HepG2 (cell line): ENCODE results near the gene NAT9. TPM values are rescaled to one million over a fixed set of nuclear protein-coding genes. Genes with fewer than 3 reads are reported as not detected.
A peak's percentile ranks its signal among the peaks of the same experiment; 100 is the strongest.

Experiments
- ATAC-seq: fragments of 200-7000 bp; cut with Tn5 transposase; 3 replicates; pipeline ENCODE4 v1.9.1; 2020; ENCODE audit warnings: mild to moderate bottlenecking, moderate library complexity
- BruUV-seq: library from RNA; stranded (reverse); fragments of 400-500 nt; replicated peaks from 2 replicates; lab custom pipeline; 2021; lab: Mats Ljungman, UMichigan
- CTCF ChIA-PET: fragments of 300-600 bp; formaldehyde crosslinking; extraction: SDS; loops from one replicate; lab custom pipeline; 2021; ENCODE audit warnings: low total read pairs, inconsistent platforms, low intra/inter-chr PET ratio; lab: Yijun Ruan, JAX
- POLR2A ChIA-PET: fragments of 350-600 bp; sonication (Branson Sonifier 250); formaldehyde crosslinking; loops from one replicate; lab custom pipeline; 2020; ENCODE audit warnings: antibody characterized with exemption, inconsistent platforms; lab: Yijun Ruan, JAX
- DNase-seq: peaks from one replicate; pipeline ENCODE4 v3.0.0-alpha.2; 2015; ENCODE audit warnings: low spot score
- FAIRE-seq: peaks from 3 replicates; lab custom pipeline; 2011; peaks lifted over from hg19 to GRCh38; lab: Jason Lieb, UNC
- H2AFZ ChIP-seq: one replicate; pipeline ENCODE4 v1.6.1; 2011; ENCODE audit warnings: low read length, inconsistent platforms
- H3K27ac ChIP-seq: fragments of 300-600 bp; 3 replicates; pipeline ENCODE4 v1.8.0; 2011; ENCODE audit warnings: mixed run types, mild to moderate bottlenecking, mixed read lengths, low read length, inconsistent platforms; ENCODE audit not compliant: insufficient read depth; ENCODE audit errors: extremely low read length
- H3K27me3 ChIP-seq, 2 experiments: fragments of 200-600 bp in 1 of 2; 2 replicates in 1 of 2; 3 replicates in 1 of 2; pipeline versions ENCODE4 v1.6.0 to v1.8.0; 2011; ENCODE audit warnings: low read length in 2 of 2, mild to moderate bottlenecking in 2 of 2, moderate library complexity in 2 of 2, inconsistent platforms in 1 of 2; ENCODE audit not compliant: insufficient read depth in 2 of 2, control insufficient read depth in 1 of 2
- H3K36me3 ChIP-seq, 2 experiments: fragments of 200-600 bp in 1 of 2; replicated peaks in 1 of 2; 2 replicates in 1 of 2; 3 replicates in 1 of 2; pipeline versions ENCODE4 v1.5.1 to v1.8.0; 2011; ENCODE audit warnings: low read length in 2 of 2, inconsistent platforms in 1 of 2; ENCODE audit not compliant: insufficient read depth in 2 of 2, control insufficient read depth in 1 of 2
- H3K4me1 ChIP-seq: 2 replicates; pipeline ENCODE4 v1.5.1; 2012; ENCODE audit warnings: low read length, inconsistent platforms; ENCODE audit not compliant: insufficient read depth
- H3K4me2 ChIP-seq: 2 replicates; pipeline ENCODE4 v1.6.0; 2011; ENCODE audit warnings: low read depth, low read length, inconsistent platforms
- H3K4me3 ChIP-seq, 3 experiments: fragments of 200-600 bp in 1 of 3; sonication (generic), shearing (Covaris generic) in 1 of 3; replicated peaks in 1 of 3; 2 replicates each; pipeline ENCODE4 v1.5.1; 2011 to 2016; ENCODE audit warnings: low read length in 3 of 3, inconsistent platforms in 2 of 3, low read depth in 2 of 3, mild to moderate bottlenecking in 2 of 3, control low read depth in 1 of 3, mixed read lengths in 1 of 3; ENCODE audit not compliant: insufficient read depth in 1 of 3
- H3K79me2 ChIP-seq: one replicate; pipeline ENCODE4 v1.6.1; 2011; ENCODE audit warnings: low read length, inconsistent platforms; ENCODE audit not compliant: insufficient read depth
- H3K9ac ChIP-seq: 2 replicates; pipeline ENCODE4 v1.6.0; 2011; ENCODE audit warnings: mild to moderate bottlenecking, low read depth, low read length, inconsistent platforms; ENCODE audit not compliant: insufficient read depth
- H3K9me3 ChIP-seq: 2 replicates; pipeline ENCODE4 v1.5.1; 2012; ENCODE audit warnings: mild to moderate bottlenecking, low read length
- H4K20me1 ChIP-seq: 2 replicates; pipeline ENCODE4 v1.6.0; 2011; ENCODE audit warnings: inconsistent platforms, mild to moderate bottlenecking, low read length, moderate library complexity; ENCODE audit not compliant: insufficient read depth
- TAF15 ChIP-seq: fragments of 200-400 bp; formaldehyde crosslinking; IDR thresholded peaks from one replicate; pipeline ENCODE4 v1.6.1; 2018; ENCODE audit warnings: mild to moderate bottlenecking, low read depth, low read length; ENCODE audit not compliant: poor library complexity, severe bottlenecking
- ZNF138 ChIP-seq: sonication (generic); formaldehyde crosslinking; IDR thresholded peaks from 2 replicates; pipeline ENCODE4 v1.5.0; 2020; ENCODE audit warnings: mild to moderate bottlenecking, low read depth, missing genetic modification reagents
- ZNF501 ChIP-seq: sonication (generic); formaldehyde crosslinking; IDR thresholded peaks from 2 replicates; pipeline ENCODE4 v1.5.1; 2020; ENCODE audit warnings: mild to moderate bottlenecking, moderate library complexity, missing genetic modification reagents
- ZNF629 ChIP-seq: sonication (generic); formaldehyde crosslinking; conservative IDR thresholded peaks from 2 replicates; pipeline ENCODE4 v1.5.0; 2020; ENCODE audit warnings: missing genetic modification reagents
- ZNF646 ChIP-seq: sonication (generic); formaldehyde crosslinking; IDR thresholded peaks from 2 replicates; pipeline ENCODE4 v1.9.0; 2021; ENCODE audit warnings: mild to moderate bottlenecking, missing genetic modification reagents
- ZNF781 ChIP-seq: sonication (generic); formaldehyde crosslinking; IDR thresholded peaks from 2 replicates; pipeline ENCODE4 v1.5.1; 2020; ENCODE audit warnings: borderline replicate concordance, mild to moderate bottlenecking, missing genetic modification reagents; ENCODE audit errors: not compliant biosample characterization
- WGBS: methylation state at CpG from one replicate; pipeline ENCODE4 v1.1.6; 2017; ENCODE audit warnings: low lambda C conversion rate; 5-methylcytosine and 5-hydroxymethylcytosine counted together
- in situ Hi-C: cut with HindIII; loops from 2 replicates; pipeline ENCODE4 v1.10.0; 2017; ENCODE audit warnings: low pct_unique_long_range_greater_than_20kb; ENCODE audit not compliant: extremely low pct_ligation_motif_present
- intact Hi-C: fragments of 100-400 bp; cut with micrococcal nuclease; formaldehyde crosslinking; loops from one replicate; pipeline ENCODE4 v1.10.0; 2022; ENCODE audit not compliant: unreplicated experiment
- polyA plus RNA-seq, 8 experiments: library from polyadenylated mRNA; depleted of rRNA in 3 of 8; stranded (reverse) in 7 of 8; unstranded in 1 of 8; fragments of >200 nt; fragmentation: Illumina TruSeq in 4 of 8; extraction: Trizol in 4 of 8; gene quantifications; 2 replicates each; pipeline versions ENCODE4 v1.2.1 to v1.2.3, GENCODE V29; 2011 to 2016; ENCODE audit warnings: low read depth in 4 of 8, missing spikeins in 1 of 8, mixed read lengths in 1 of 8; ENCODE audit not compliant: insufficient read depth in 1 of 8
- total RNA-seq, 5 experiments: library from RNA; depleted of rRNA; stranded (reverse); fragments of >200 nt; fragmentation: Illumina TruSeq; extraction: Trizol; gene quantifications; 2 replicates each; pipeline ENCODE4 v1.2.3, GENCODE V29; 2016; ENCODE audit warnings: low read depth in 1 of 5
- TF ChIP-seq, protein P1 (sequence below): sonication (generic); formaldehyde crosslinking; IDR thresholded peaks from 2 replicates; pipeline ENCODE4 v1.4.0; 2020; ENCODE audit warnings: missing genetic modification reagents
- TF ChIP-seq, protein P2 (sequence below): sonication (generic); formaldehyde crosslinking; IDR thresholded peaks from 2 replicates; pipeline ENCODE4 v1.8.0; 2022; ENCODE audit warnings: mild to moderate bottlenecking, missing genetic modification reagents, moderate library complexity
- TF ChIP-seq, protein P3 (sequence below): sonication (generic); formaldehyde crosslinking; IDR thresholded peaks from 2 replicates; pipeline ENCODE4 v1.5.1; 2020; ENCODE audit warnings: mild to moderate bottlenecking, missing genetic modification reagents, moderate library complexity

Gene NAT9
- total and polyA plus RNA-seq, 2 of the 13 experiments (the other 11 are each of a cell fraction or from before 2014, with no cell fraction given), result 39.7 to 44.2 TPM

GRCh38 chr17:74754832-74755231 lies 21.3 kb downstream of the NAT9 start:
- Histone ChIP-seq H3K4me2 (no peak overlapping the region; the same call in 1 of the 2 replicates), H3K4me3 (no peak overlapping the region), H3K9ac (no peak overlapping the region)
- no peak for ATAC-seq
- in situ Hi-C loops, result loop anchor here (10.0 kb wide), 1 partner anchor 320 kb away; the partner anchor contains the start of gene GPRC5C
- TF ChIP-seq ZNF646 (no peak), ZNF138 (CRISPR knock-in tag) (no peak), ZNF501 (no peak), TAF15 (no peak), ZNF629 (CRISPR knock-in tag) (peak; percentile 53; the same call in 1 of the 2 replicates), ZNF781 (CRISPR knock-in tag) (no peak)
- TF ChIP-seq, protein P1, sequence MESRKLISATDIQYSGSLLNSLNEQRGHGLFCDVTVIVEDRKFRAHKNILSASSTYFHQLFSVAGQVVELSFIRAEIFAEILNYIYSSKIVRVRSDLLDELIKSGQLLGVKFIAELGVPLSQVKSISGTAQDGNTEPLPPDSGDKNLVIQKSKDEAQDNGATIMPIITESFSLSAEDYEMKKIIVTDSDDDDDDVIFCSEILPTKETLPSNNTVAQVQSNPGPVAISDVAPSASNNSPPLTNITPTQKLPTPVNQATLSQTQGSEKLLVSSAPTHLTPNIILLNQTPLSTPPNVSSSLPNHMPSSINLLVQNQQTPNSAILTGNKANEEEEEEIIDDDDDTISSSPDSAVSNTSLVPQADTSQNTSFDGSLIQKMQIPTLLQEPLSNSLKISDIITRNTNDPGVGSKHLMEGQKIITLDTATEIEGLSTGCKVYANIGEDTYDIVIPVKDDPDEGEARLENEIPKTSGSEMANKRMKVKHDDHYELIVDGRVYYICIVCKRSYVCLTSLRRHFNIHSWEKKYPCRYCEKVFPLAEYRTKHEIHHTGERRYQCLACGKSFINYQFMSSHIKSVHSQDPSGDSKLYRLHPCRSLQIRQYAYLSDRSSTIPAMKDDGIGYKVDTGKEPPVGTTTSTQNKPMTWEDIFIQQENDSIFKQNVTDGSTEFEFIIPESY (CRISPR knock-in tag), result peak; percentile 37; the same call in 1 of the 2 replicates
- TF ChIP-seq, protein P2, sequence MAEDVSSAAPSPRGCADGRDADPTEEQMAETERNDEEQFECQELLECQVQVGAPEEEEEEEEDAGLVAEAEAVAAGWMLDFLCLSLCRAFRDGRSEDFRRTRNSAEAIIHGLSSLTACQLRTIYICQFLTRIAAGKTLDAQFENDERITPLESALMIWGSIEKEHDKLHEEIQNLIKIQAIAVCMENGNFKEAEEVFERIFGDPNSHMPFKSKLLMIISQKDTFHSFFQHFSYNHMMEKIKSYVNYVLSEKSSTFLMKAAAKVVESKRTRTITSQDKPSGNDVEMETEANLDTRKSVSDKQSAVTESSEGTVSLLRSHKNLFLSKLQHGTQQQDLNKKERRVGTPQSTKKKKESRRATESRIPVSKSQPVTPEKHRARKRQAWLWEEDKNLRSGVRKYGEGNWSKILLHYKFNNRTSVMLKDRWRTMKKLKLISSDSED, result no peak
- TF ChIP-seq, protein P3, sequence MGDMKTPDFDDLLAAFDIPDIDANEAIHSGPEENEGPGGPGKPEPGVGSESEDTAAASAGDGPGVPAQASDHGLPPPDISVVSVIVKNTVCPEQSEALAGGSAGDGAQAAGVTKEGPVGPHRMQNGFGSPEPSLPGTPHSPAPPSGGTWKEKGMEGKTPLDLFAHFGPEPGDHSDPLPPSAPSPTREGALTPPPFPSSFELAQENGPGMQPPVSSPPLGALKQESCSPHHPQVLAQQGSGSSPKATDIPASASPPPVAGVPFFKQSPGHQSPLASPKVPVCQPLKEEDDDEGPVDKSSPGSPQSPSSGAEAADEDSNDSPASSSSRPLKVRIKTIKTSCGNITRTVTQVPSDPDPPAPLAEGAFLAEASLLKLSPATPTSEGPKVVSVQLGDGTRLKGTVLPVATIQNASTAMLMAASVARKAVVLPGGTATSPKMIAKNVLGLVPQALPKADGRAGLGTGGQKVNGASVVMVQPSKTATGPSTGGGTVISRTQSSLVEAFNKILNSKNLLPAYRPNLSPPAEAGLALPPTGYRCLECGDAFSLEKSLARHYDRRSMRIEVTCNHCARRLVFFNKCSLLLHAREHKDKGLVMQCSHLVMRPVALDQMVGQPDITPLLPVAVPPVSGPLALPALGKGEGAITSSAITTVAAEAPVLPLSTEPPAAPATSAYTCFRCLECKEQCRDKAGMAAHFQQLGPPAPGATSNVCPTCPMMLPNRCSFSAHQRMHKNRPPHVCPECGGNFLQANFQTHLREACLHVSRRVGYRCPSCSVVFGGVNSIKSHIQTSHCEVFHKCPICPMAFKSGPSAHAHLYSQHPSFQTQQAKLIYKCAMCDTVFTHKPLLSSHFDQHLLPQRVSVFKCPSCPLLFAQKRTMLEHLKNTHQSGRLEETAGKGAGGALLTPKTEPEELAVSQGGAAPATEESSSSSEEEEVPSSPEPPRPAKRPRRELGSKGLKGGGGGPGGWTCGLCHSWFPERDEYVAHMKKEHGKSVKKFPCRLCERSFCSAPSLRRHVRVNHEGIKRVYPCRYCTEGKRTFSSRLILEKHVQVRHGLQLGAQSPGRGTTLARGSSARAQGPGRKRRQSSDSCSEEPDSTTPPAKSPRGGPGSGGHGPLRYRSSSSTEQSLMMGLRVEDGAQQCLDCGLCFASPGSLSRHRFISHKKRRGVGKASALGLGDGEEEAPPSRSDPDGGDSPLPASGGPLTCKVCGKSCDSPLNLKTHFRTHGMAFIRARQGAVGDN, result peak; percentile 18; the same call in 1 of the 2 replicates
- TF ChIP-seq, all 625 proteins: peak for 3
- no TSS peak for BruUV-seq
- no peak overlapping the region for H2AFZ ChIP-seq
- peaks cover 22 to 57% of the 10 kb centered on the region in 2 experiments for H3K36me3 ChIP-seq
- ChIA-PET POLR2A (interaction anchor here (1.5 to 29.3 kb wide), 4 partner anchors 0 to 118 kb away, joined by 7 to 1459 read pairs (median 840); partner anchors contain the start of genes FDXR, NAT9, NHERF1 and RAB37), CTCF (no interaction called here)
- DNase-seq (no peak), FAIRE-seq (no peak)
- no peaks in the 10 kb centered on the region for H3K9me3 ChIP-seq
- H3K4me1 ChIP-seq, result peaks cover 92% of the 10 kb centered on the region
- intact Hi-C loops, result no loop called here
- peaks cover 65% of the 10 kb centered on the region for H4K20me1 ChIP-seq
- H3K27me3 ChIP-seq, result no peaks in the 10 kb centered on the region; a peak in 1 of 5 replicates
- peaks cover 98% of the 10 kb centered on the region for H3K79me2 ChIP-seq
- H3K27ac ChIP-seq, result no peak overlapping the region
- WGBS, result 97% methylated on average over 3 of the region's 3 CpGs
